ENCODE measurements around the gene RUNDC3A. TPM values are rescaled to one million over a fixed set of nuclear protein-coding genes. Genes with fewer than 3 reads are reported as not detected.
A peak's percentile ranks its signal among the peaks of the same experiment; 100 is the strongest.

Gene RUNDC3A
- total and polyA plus RNA-seq, 2 of the 13 experiments (the other 11 are each of a cell fraction or from before 2014, with no cell fraction given), result 0.25 TPM; not detected in 1

DNA sequence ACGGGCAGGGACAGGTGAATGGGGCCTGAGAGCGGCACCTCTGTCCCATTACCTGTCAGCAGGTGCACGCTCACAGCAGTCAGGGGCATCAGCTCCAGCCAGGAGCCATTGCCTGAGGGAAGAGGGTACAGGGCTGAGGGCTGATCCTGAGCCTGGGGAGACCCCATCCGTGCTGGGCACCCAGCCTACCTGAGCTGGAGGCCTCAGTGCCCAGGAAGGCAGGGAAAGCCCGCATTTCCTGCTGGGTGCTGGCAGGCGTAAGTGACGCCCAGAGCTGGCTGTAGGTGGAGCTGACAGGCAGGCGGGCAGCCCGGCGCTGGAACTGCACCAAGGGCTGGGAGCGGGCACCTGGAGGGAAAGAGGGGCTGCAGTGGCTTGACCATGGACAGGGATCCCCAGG lies 47.8 kb downstream of the RUNDC3A start (continued):
- TF ChIP-seq, protein P1, sequence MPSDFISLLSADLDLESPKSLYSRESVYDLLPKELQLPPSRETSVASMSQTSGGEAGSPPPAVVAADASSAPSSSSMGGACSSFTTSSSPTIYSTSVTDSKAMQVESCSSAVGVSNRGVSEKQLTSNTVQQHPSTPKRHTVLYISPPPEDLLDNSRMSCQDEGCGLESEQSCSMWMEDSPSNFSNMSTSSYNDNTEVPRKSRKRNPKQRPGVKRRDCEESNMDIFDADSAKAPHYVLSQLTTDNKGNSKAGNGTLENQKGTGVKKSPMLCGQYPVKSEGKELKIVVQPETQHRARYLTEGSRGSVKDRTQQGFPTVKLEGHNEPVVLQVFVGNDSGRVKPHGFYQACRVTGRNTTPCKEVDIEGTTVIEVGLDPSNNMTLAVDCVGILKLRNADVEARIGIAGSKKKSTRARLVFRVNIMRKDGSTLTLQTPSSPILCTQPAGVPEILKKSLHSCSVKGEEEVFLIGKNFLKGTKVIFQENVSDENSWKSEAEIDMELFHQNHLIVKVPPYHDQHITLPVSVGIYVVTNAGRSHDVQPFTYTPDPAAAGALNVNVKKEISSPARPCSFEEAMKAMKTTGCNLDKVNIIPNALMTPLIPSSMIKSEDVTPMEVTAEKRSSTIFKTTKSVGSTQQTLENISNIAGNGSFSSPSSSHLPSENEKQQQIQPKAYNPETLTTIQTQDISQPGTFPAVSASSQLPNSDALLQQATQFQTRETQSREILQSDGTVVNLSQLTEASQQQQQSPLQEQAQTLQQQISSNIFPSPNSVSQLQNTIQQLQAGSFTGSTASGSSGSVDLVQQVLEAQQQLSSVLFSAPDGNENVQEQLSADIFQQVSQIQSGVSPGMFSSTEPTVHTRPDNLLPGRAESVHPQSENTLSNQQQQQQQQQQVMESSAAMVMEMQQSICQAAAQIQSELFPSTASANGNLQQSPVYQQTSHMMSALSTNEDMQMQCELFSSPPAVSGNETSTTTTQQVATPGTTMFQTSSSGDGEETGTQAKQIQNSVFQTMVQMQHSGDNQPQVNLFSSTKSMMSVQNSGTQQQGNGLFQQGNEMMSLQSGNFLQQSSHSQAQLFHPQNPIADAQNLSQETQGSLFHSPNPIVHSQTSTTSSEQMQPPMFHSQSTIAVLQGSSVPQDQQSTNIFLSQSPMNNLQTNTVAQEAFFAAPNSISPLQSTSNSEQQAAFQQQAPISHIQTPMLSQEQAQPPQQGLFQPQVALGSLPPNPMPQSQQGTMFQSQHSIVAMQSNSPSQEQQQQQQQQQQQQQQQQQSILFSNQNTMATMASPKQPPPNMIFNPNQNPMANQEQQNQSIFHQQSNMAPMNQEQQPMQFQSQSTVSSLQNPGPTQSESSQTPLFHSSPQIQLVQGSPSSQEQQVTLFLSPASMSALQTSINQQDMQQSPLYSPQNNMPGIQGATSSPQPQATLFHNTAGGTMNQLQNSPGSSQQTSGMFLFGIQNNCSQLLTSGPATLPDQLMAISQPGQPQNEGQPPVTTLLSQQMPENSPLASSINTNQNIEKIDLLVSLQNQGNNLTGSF (CRISPR knock-in tag; IDR thresholded peaks at IDR 0.05), result no peak
- no peak for TF ChIP-seq ZNF251 (CRISPR knock-in tag; IDR thresholded peaks at IDR 0.05)
- no peak for TF ChIP-seq RXRB (CRISPR knock-in tag; IDR thresholded peaks at IDR 0.05; ENCODE audit: borderline replicate concordance)
- no peak for TF ChIP-seq NONO (IDR thresholded peaks at IDR 0.05)
- TF ChIP-seq NONO (CRISPR knock-in tag; conservative IDR thresholded peaks at IDR 0.05), result 0 out of 2 replicates have a peak, but pooled peaks have one; percentile 31
- TF ChIP-seq KLF15 (CRISPR knock-in tag; IDR thresholded peaks at IDR 0.05; ENCODE audit: borderline replicate concordance), result no peak
- TF ChIP-seq, protein P2, sequence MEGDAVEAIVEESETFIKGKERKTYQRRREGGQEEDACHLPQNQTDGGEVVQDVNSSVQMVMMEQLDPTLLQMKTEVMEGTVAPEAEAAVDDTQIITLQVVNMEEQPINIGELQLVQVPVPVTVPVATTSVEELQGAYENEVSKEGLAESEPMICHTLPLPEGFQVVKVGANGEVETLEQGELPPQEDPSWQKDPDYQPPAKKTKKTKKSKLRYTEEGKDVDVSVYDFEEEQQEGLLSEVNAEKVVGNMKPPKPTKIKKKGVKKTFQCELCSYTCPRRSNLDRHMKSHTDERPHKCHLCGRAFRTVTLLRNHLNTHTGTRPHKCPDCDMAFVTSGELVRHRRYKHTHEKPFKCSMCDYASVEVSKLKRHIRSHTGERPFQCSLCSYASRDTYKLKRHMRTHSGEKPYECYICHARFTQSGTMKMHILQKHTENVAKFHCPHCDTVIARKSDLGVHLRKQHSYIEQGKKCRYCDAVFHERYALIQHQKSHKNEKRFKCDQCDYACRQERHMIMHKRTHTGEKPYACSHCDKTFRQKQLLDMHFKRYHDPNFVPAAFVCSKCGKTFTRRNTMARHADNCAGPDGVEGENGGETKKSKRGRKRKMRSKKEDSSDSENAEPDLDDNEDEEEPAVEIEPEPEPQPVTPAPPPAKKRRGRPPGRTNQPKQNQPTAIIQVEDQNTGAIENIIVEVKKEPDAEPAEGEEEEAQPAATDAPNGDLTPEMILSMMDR (CRISPR knock-in tag; IDR thresholded peaks at IDR 0.05), result peak; percentile 64
